Gastrocnemius medialis (tissue), 4 donors: ENCODE results near the gene SCAF11. TPM values are rescaled to one million over a fixed set of nuclear protein-coding genes. Genes with fewer than 3 reads are reported as not detected.
"Not testable (repeated sequence)": the region's sequence is repeated elsewhere in the genome, so short reads cannot be mapped to it uniquely, and the experiment has no call there.

Experiments
- ATAC-seq, 2 donors: fragments of 150-250 bp; one replicate each; pipeline ENCODE4 v1.9.1; 2016
- DNase-seq, 2 donors: peaks; one replicate each; pipeline ENCODE4 v3.0.0-alpha.2; 2019
- H3K27ac ChIP-seq, 4 donors: fragments of 200-600 bp; sonication (generic); 1 replicate in 1 of 4; 2 replicates in 3 of 4; pipeline ENCODE4 v1.5.1; 2016 to 2018; ENCODE audit warnings: mild to moderate bottlenecking in 2 of 4, moderate library complexity in 1 of 4
- H3K27me3 ChIP-seq, 3 donors: fragments of 200-600 bp; sonication (generic) in 2 of 3; 1 replicate in 1 of 3; 2 replicates in 2 of 3; pipeline versions ENCODE4 v1.5.1 to v1.6.0; 2016 to 2019; ENCODE audit warnings: mild to moderate bottlenecking in 1 of 3, moderate library complexity in 1 of 3
- H3K36me3 ChIP-seq, 2 donors: fragments of 200-600 bp; sonication (generic) in 1 of 2; one replicate each; pipeline ENCODE4 v1.5.1; 2017 to 2018
- H3K4me1 ChIP-seq, 2 donors: fragments of 200-600 bp; sonication (generic) in 1 of 2; one replicate each; pipeline ENCODE4 v1.5.1; 2016 to 2017; ENCODE audit warnings: mild to moderate bottlenecking in 2 of 2
- H3K4me3 ChIP-seq, 4 donors: fragments of 200-600 bp; sonication (generic) in 3 of 4; 1 replicate in 1 of 4; 2 replicates in 3 of 4; pipeline ENCODE4 v1.5.1; 2016 to 2019; ENCODE audit warnings: mild to moderate bottlenecking in 2 of 4
- H3K9me3 ChIP-seq, 3 donors: fragments of 200-600 bp; sonication (generic) in 2 of 3; 1 replicate in 1 of 3; 2 replicates in 2 of 3; pipeline ENCODE4 v1.5.1; 2016 to 2019
- CTCF ChIP-seq, 5 experiments: fragments of 450-650 bp in 3 of 5; fragments of 200-600 bp in 2 of 5; sonication (generic) in 2 of 5; IDR thresholded peaks in 4 of 5; conservative IDR thresholded peaks in 1 of 5; 1 replicate in 4 of 5; 2 replicates in 1 of 5; pipeline ENCODE4 v1.5.1; 2016 to 2019; ENCODE audit warnings: antibody characterized with exemption in 5 of 5, mild to moderate bottlenecking in 3 of 5, moderate library complexity in 3 of 5
- POLR2A ChIP-seq, 2 donors: fragments of 450-650 bp; IDR thresholded peaks; one replicate each; pipeline ENCODE4 v1.6.1; 2017; ENCODE audit warnings: antibody characterized with exemption in 2 of 2, mild to moderate bottlenecking in 2 of 2, moderate library complexity in 2 of 2
- in situ Hi-C, 4 donors: fragments of 200-750 bp; cut with MboI; loops; one replicate each; pipeline versions ENCODE4 v1.15.0 to v1.8.0; 2017; ENCODE audit warnings: low sequenced_read_pairs in 4 of 4
- intact Hi-C: fragments of 100-400 bp; cut with DNase I; formaldehyde crosslinking; loops from one replicate; pipeline ENCODE4 v1.15.1; 2023; ENCODE audit warnings: low total_unique reads
- total RNA-seq, 4 donors: library from RNA; depleted of rRNA; stranded (reverse); fragments of >200 nt; gene quantifications; one replicate each; pipeline versions ENCODE4 v1.1.0 to v1.2.3, GENCODE V29; 2016

The SCAF11 gene
- total RNA-seq, 4 donors from 2014 or later, result 69.9 to 101 (median 97.7) TPM

- DNase-seq (no peak), ATAC-seq (no peak)
- H3K4me1 ChIP-seq, result no peaks in the 10 kb centered on the region
- intact Hi-C loops (no loop called here), in situ Hi-C loops (no loop called here)
- H3K27ac ChIP-seq, result no peak overlapping the region
- TF ChIP-seq CTCF (IDR thresholded peaks at IDR 0.05 in 4 of 5, conservative IDR thresholded peaks at IDR 0.05 in 1 of 5) (no peak), POLR2A (IDR thresholded peaks at IDR 0.05) (no peak)
- peaks cover 0 to 17% (median 0%) of the 10 kb centered on the region in 3 donors for H3K9me3 ChIP-seq
- H3K36me3 ChIP-seq, result no peaks in the 10 kb centered on the region
- H3K4me3 ChIP-seq, result no peak overlapping the region
- no peaks in the 10 kb centered on the region for H3K27me3 ChIP-seq
Observed at GRCh38 chr12:46020768-46021167, 30.4 kb upstream of the SCAF11 start.

- H3K27me3 ChIP-seq, H3K27ac ChIP-seq, H3K4me3 ChIP-seq, in situ Hi-C loops, H3K4me1 ChIP-seq, DNase-seq, ATAC-seq, intact Hi-C loops, H3K36me3 ChIP-seq: not testable (repeated sequence)
- H3K9me3 ChIP-seq, result peaks cover 0 to 17% (median 0%) of the 10 kb centered on the region in 3 donors
Observed at GRCh38 chr12:46018712-46019111, 28.3 kb upstream of the SCAF11 start.

- ATAC-seq, in situ Hi-C loops, H3K27ac ChIP-seq, H3K27me3 ChIP-seq, H3K36me3 ChIP-seq, DNase-seq, intact Hi-C loops, H3K4me1 ChIP-seq, H3K4me3 ChIP-seq: not testable (repeated sequence)
- H3K9me3 ChIP-seq, result peaks cover 0 to 17% (median 0%) of the 10 kb centered on the region in 3 donors
Observed at GRCh38 chr12:46017866-46018375, 27.5 kb upstream of the SCAF11 start.

- Histone ChIP-seq H3K27ac (no peak overlapping the region), H3K27me3 (no peaks in the 10 kb centered on the region), H3K4me3 (no peak overlapping the region), H3K9me3 (no peaks in the 10 kb centered on the region), H3K36me3 (no peaks in the 10 kb centered on the region), H3K4me1 (no peaks in the 10 kb centered on the region)
- in situ Hi-C loops, result no loop called here
- ATAC-seq, result no peak
- no peak for DNase-seq
- intact Hi-C loops, result loop anchor here (10.0 kb wide), 1 partner anchor 461 kb away; no protein-coding TSS in a partner anchor
- TF ChIP-seq POLR2A (IDR thresholded peaks at IDR 0.05), result no peak
- no peak for TF ChIP-seq CTCF (IDR thresholded peaks at IDR 0.05 in 4 of 5, conservative IDR thresholded peaks at IDR 0.05 in 1 of 5)
Observed at GRCh38 chr12:46005823-46006222, 15.4 kb upstream of the SCAF11 start.

- Histone ChIP-seq H3K4me3 (no peak overlapping the region), H3K4me1 (no peaks in the 10 kb centered on the region), H3K9me3 (no peaks in the 10 kb centered on the region), H3K36me3 (no peaks in the 10 kb centered on the region), H3K27ac (no peak overlapping the region), H3K27me3 (no peaks in the 10 kb centered on the region)
- in situ Hi-C loops, result no loop called here
- intact Hi-C loops, result loop anchor here (10.0 kb wide), 1 partner anchor 460 kb away; no protein-coding TSS in a partner anchor
- DNase-seq (no peak), ATAC-seq (no peak)
- TF ChIP-seq POLR2A (IDR thresholded peaks at IDR 0.05), result no peak
- peak in 3 of 5 experiments; percentile 18 to 40 (median 22) for TF ChIP-seq CTCF (IDR thresholded peaks at IDR 0.05 in 4 of 5, conservative IDR thresholded peaks at IDR 0.05 in 1 of 5)
Observed at GRCh38 chr12:46005151-46005797, 14.9 kb upstream of the SCAF11 start.
